IMR-90 (cell line): Measurements from ENCODE around the gene UBE2S. TPM values are rescaled to one million over a fixed set of nuclear protein-coding genes. Genes with fewer than 3 reads are reported as not detected.

Experiments
- ATAC-seq: fragments of 200-7000 bp; cut with Tn5 transposase; 2 replicates; pipeline ENCODE4 v1.9.1; 2020; ENCODE audit warnings: low read depth, mild to moderate bottlenecking, moderate library complexity
- BruUV-seq: library from RNA; stranded (reverse); fragments of 400-500 nt; replicated peaks from 2 replicates; lab custom pipeline; 2021; lab: Mats Ljungman, UMichigan
- CTCF ChIA-PET: fragments of 300-600 bp; formaldehyde crosslinking; extraction: SDS; loops from one replicate; lab custom pipeline; 2021; ENCODE audit warnings: antibody characterized with exemption; lab: Yijun Ruan, JAX
- POLR2A ChIA-PET: fragments of 300-600 bp; sonication (Branson Sonifier 250); formaldehyde crosslinking; loops from one replicate; lab custom pipeline; 2022; ENCODE audit warnings: antibody characterized with exemption; ENCODE audit not compliant: unreplicated experiment; lab: Charles Lee
- DNase-seq: peaks from one replicate; pipeline ENCODE4 v3.0.0; 2013
- H2AFZ ChIP-seq: replicated peaks from 2 replicates; pipeline ENCODE3; 2013; ENCODE audit warnings: low read length, mild to moderate bottlenecking; ENCODE audit not compliant: poor library complexity
- H2AK5ac ChIP-seq: 2 replicates; pipeline ENCODE4 v1.6.1; 2013; ENCODE audit warnings: low read depth, low read length, inconsistent platforms
- H2AK9ac ChIP-seq: replicated peaks from 2 replicates; pipeline ENCODE3; 2013; ENCODE audit warnings: mild to moderate bottlenecking, low read depth, low read length, moderate library complexity; ENCODE audit not compliant: poor library complexity
- H2BK120ac ChIP-seq: 2 replicates; pipeline ENCODE4 v1.6.1; 2013; ENCODE audit warnings: low read depth, low read length, inconsistent platforms
- H2BK15ac ChIP-seq: 3 replicates; pipeline ENCODE4 v1.6.1; 2013; ENCODE audit warnings: low read depth, low read length, inconsistent platforms
- H2BK20ac ChIP-seq: 2 replicates; pipeline ENCODE4 v1.6.1; 2013; ENCODE audit warnings: low read depth, mild to moderate bottlenecking, inconsistent platforms, low read length, moderate library complexity
- H2BK5ac ChIP-seq: 2 replicates; pipeline ENCODE4 v1.6.1; 2013; ENCODE audit warnings: mild to moderate bottlenecking, low read depth, low read length, inconsistent platforms; ENCODE audit not compliant: poor library complexity, severe bottlenecking
- H3K14ac ChIP-seq: replicated peaks from 2 replicates; pipeline ENCODE4 v1.6.1; 2013; ENCODE audit warnings: low read depth, low read length, inconsistent platforms
- H3K18ac ChIP-seq: 2 replicates; pipeline ENCODE4 v1.6.1; 2013; ENCODE audit warnings: low read depth, low read length, control low read depth
- H3K23ac ChIP-seq: 2 replicates; pipeline ENCODE4 v1.6.1; 2013; ENCODE audit warnings: low read depth, low read length, inconsistent platforms
- H3K27ac ChIP-seq: 2 replicates; pipeline ENCODE4 v1.5.1; 2013; ENCODE audit warnings: mild to moderate bottlenecking, control low read depth, low read length; ENCODE audit not compliant: insufficient read depth
- H3K27me3 ChIP-seq: 2 replicates; pipeline ENCODE4 v1.6.1; 2013; ENCODE audit warnings: low read length; ENCODE audit not compliant: control insufficient read depth, insufficient read depth
- H3K36me3 ChIP-seq: 2 replicates; pipeline ENCODE4 v1.6.1; 2013; ENCODE audit warnings: low read length, mixed read lengths; ENCODE audit not compliant: control insufficient read depth, insufficient read depth
- H3K4ac ChIP-seq: 2 replicates; pipeline ENCODE4 v1.6.1; 2013; ENCODE audit warnings: low read depth, low read length, inconsistent platforms
- H3K4me1 ChIP-seq: 2 replicates; pipeline ENCODE4 v1.6.1; 2013; ENCODE audit warnings: low read length, mixed read lengths; ENCODE audit not compliant: control insufficient read depth, insufficient read depth
- H3K4me2 ChIP-seq: 2 replicates; pipeline ENCODE4 v1.6.1; 2013; ENCODE audit warnings: low read depth, mild to moderate bottlenecking, control low read depth, low read length, moderate library complexity
- H3K4me3 ChIP-seq: 2 replicates; pipeline ENCODE4 v1.5.1; 2013; ENCODE audit warnings: low read depth, mild to moderate bottlenecking, control low read depth, low read length, moderate library complexity; ENCODE audit not compliant: insufficient read depth
- H3K56ac ChIP-seq: 2 replicates; pipeline ENCODE4 v1.6.1; 2013; ENCODE audit warnings: low read length, inconsistent platforms; ENCODE audit not compliant: insufficient read depth; ENCODE audit errors: extremely low read depth
- H3K79me1 ChIP-seq, 2 experiments: 2 replicates each; pipeline ENCODE4 v1.6.1; 2013; ENCODE audit warnings: low read length in 2 of 2, inconsistent platforms in 1 of 2, low read depth in 1 of 2
- H3K9ac ChIP-seq: 2 replicates; pipeline ENCODE4 v1.6.1; 2013; ENCODE audit warnings: low read depth, low read length, control low read depth
- H3K9me1 ChIP-seq: 2 replicates; pipeline ENCODE4 v1.6.1; 2013; ENCODE audit warnings: low read length, inconsistent platforms; ENCODE audit not compliant: insufficient read depth
- H3K9me3 ChIP-seq: 2 replicates; pipeline ENCODE4 v1.6.1; 2013; ENCODE audit warnings: low read length; ENCODE audit not compliant: control insufficient read depth, insufficient read depth
- H4K20me1 ChIP-seq: 2 replicates; pipeline ENCODE4 v1.6.1; 2013; ENCODE audit warnings: low read length, inconsistent platforms; ENCODE audit not compliant: insufficient read depth
- H4K5ac ChIP-seq: 2 replicates; pipeline ENCODE4 v1.6.1; 2013; ENCODE audit warnings: mild to moderate bottlenecking, low read depth, low read length, control low read depth
- H4K8ac ChIP-seq, 2 experiments: 2 replicates each; pipeline ENCODE4 v1.6.1; 2013; ENCODE audit warnings: low read depth in 2 of 2, low read length in 2 of 2, control low read depth in 1 of 2, inconsistent platforms in 1 of 2
- H4K91ac ChIP-seq: 2 replicates; pipeline ENCODE4 v1.6.1; 2013; ENCODE audit warnings: low read depth, low read length, inconsistent platforms; ENCODE audit not compliant: insufficient read depth
- BHLHE40 ChIP-seq: fragments of 150-350 bp; IDR thresholded peaks from 2 replicates; pipeline ENCODE4 v1.6.1; 2016; ENCODE audit warnings: mild to moderate bottlenecking, low read depth, low read length
- MXI1 ChIP-seq: IDR thresholded peaks from 2 replicates; pipeline ENCODE4 v1.6.1; 2012; ENCODE audit warnings: low read depth, mild to moderate bottlenecking, low read length, moderate library complexity, borderline replicate concordance
- RFX5 ChIP-seq: IDR thresholded peaks from 2 replicates; pipeline ENCODE4 v1.8.0; 2012; ENCODE audit warnings: low read depth, mild to moderate bottlenecking, low read length, moderate library complexity
- WGBS, 2 experiments: methylation state at CpG; one replicate each; pipeline versions ENCODE4 v1.1.5 to v1.1.7; 2013; ENCODE audit warnings: missing lambda C conversion rate in 2 of 2; ENCODE audit not compliant: insufficient read length in 1 of 2; ENCODE audit errors: extremely low coverage in 2 of 2; 5-methylcytosine and 5-hydroxymethylcytosine counted together
- dilution Hi-C: fragments of 300-500 bp; cut with HindIII; formaldehyde crosslinking; loops from one replicate; pipeline ENCODE4 v1.14.3; 2018; ENCODE audit warnings: low sequenced_read_pairs; ENCODE audit not compliant: unreplicated experiment
- in situ Hi-C: fragments of 300-500 bp; cut with MboI; formaldehyde crosslinking; loops from 3 replicates; pipeline ENCODE4 v1.14.3; 2019; ENCODE audit warnings: low sequenced_read_pairs, inconsistent platforms, mixed read lengths
- intact Hi-C: fragments of 100-400 bp; cut with micrococcal nuclease; formaldehyde crosslinking; loops from 2 replicates; pipeline ENCODE4 v1.10.0; 2022
- polyA plus RNA-seq, 3 experiments: library from polyadenylated mRNA; depleted of rRNA; stranded (reverse); fragments of >200 nt; gene quantifications; 2 replicates each; pipeline ENCODE4 v1.2.3, GENCODE V29; 2012; ENCODE audit warnings: low replicate concordance in 1 of 3
- total RNA-seq: library from RNA; depleted of rRNA; stranded (reverse); fragments of >200 nt; gene quantifications from 2 replicates; pipeline ENCODE4 v1.2.3, GENCODE V29; 2012

Gene UBE2S
- total and polyA plus RNA-seq, 2 of the 4 experiments (the other 2 are of a cell fraction): 69.5 to 104 TPM

DNA sequence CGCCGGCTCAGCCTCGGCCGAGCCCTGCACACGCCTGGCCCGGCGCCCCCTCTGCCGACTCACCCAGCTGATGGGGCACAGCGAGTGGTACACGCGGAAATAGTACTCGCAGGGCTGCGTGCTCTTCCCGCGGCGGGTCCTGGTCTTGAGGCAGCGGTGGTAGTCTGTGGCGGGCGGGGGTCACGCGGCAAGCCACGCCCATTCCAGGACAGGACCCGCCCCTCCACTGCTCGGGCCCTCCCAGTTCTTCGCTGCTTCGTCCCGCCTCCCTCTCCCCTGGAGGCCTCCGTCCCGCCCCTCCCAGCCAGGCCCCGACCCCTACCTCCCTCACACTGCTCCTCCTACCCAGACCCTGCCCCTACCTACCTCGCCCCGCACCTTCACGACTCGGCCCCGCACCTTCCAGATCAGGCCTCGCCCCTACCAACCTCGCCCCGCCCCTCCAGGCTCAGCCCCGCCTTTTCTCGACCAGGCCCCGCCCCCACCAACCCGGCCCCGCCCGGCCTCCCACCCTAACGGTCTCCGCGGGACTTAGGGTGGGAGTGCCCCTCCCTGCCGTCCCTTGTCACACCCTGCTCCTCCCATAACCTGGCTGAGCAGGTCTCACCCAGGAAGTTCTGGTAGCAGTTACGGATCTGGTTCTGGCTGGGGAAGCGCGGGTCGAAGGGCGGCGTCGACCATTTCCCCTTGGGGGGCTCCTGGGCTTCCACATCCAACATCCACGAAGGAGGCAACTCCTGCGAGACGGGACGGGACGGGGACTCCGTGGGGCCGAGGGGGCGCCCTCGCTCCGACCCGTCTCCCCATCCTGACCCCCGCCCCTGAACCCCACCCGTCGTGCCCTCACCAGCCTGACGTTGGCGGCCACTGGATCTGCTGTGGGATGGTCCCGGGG is 53.5 kb downstream of the UBE2S start:
- Histone ChIP-seq H3K18ac (no peak overlapping the region; the same call in 1 of the 2 replicates), H2BK15ac (no peak overlapping the region; the same call in 2 of the 3 replicates), H3K27ac (peak overlapping the region; percentile 21; the same call in 1 of the 2 replicates), H3K23ac (no peak overlapping the region), H3K9me3 (no peaks in the 10 kb centered on the region), H2BK20ac (no peak overlapping the region), H3K4me1 (peaks cover 5% of the 10 kb centered on the region; the same call in 1 of the 2 replicates), H3K4ac (no peak overlapping the region), H4K5ac (no peak overlapping the region), H3K14ac (no peak overlapping the region; the same call in 1 of the 2 replicates), H4K91ac (peak overlapping the region; percentile 34; the same call in 1 of the 2 replicates), H3K4me2 (peak overlapping the region; percentile 86), H2BK5ac (no peak overlapping the region), H3K56ac (no peak overlapping the region), H3K79me1 (no peaks in the 10 kb centered on the region), H2BK120ac (no peak overlapping the region), H3K27me3 (peaks cover 43% of the 10 kb centered on the region), H3K9me1 (no peaks in the 10 kb centered on the region), H4K8ac (peak overlapping the region in 1 of 2 experiments; percentile 50; a peak in 1 of 4 replicates), H3K36me3 (no peaks in the 10 kb centered on the region), H3K4me3 (peak overlapping the region; percentile 65), H3K9ac (0 out of 2 replicates have a peak overlapping the region, but pooled peaks have one; percentile 7), H2AK9ac (no peak overlapping the region), H2AK5ac (no peak overlapping the region), H2AFZ (peak overlapping the region; percentile 93), H4K20me1 (peaks cover 7% of the 10 kb centered on the region; the same call in 1 of the 2 replicates)
- dilution Hi-C loops (no loop called here), intact Hi-C loops (no loop called here), in situ Hi-C loops (no loop called here)
- DNase-seq (peak; percentile 43), ATAC-seq (peak; percentile 99)
- BruUV-seq: no TSS peak
- WGBS, 2 experiments: 0% methylated on average over 23 of the region's 72 CpGs; no CpG with 5 or more reads in 1 of the 2 experiments
- ChIA-PET POLR2A (no interaction called here), CTCF (no interaction called here)
- TF ChIP-seq RFX5 (no peak), BHLHE40 (no peak), MXI1 (0 out of 2 replicates have a peak, but pooled peaks have one; percentile 15)
